Endometrial microvascular endothelial cells (primary cell): ENCODE data around the gene ANK2. TPM values are rescaled to one million over a fixed set of nuclear protein-coding genes. Genes with fewer than 3 reads are reported as not detected.

Experiments used
- in situ Hi-C: cut with HindIII; loops from 2 replicates; pipeline ENCODE4 v1.10.0; 2017; ENCODE audit warnings: low sequenced_read_pairs, low pct_unique_long_range_greater_than_20kb; ENCODE audit errors: inconsistent ontology term
- total RNA-seq: library from RNA; depleted of rRNA; stranded (reverse); fragments of >200 nt; gene quantifications from one replicate; pipeline ENCODE4 v1.2.3, GENCODE V29; 2015; ENCODE audit errors: inconsistent ontology term

ANK2 gene
- total RNA-seq, result 0.09 TPM

- in situ Hi-C loops, result no loop called here
These were observed at the start of gene ANK2 for GRCh38 chr4:113049421-113050370. TSS of gene ANK2 (plus strand) at chr4:113049653. CDS start at chr4:113049729, 76 bp downstream.

- in situ Hi-C loops, result no loop called here
These were observed 45.6 kb upstream of the ANK2 start for GRCh38 chr4:113003841-113004240.

- in situ Hi-C loops, result no loop called here
These were observed 44.8 kb upstream of the ANK2 start for GRCh38 chr4:113004655-113005054.

- in situ Hi-C loops, result no loop called here
These were observed 42.8 kb upstream of the ANK2 start for GRCh38 chr4:113006632-113007031.

- in situ Hi-C loops, result no loop called here
These were observed 42.3 kb upstream of the ANK2 start for GRCh38 chr4:113007151-113007550.

GRCh38 chr4:113008135-113008534, 41.3 kb upstream of the ANK2 start:
- in situ Hi-C loops, result no loop called here

- in situ Hi-C loops, result no loop called here
These were observed 40.7 kb upstream of the ANK2 start for GRCh38 chr4:113008716-113009115.

- in situ Hi-C loops, result no loop called here
These were observed 40.0 kb upstream of the ANK2 start for GRCh38 chr4:113009461-113009860.

GRCh38 chr4:113012122-113012725, 37.2 kb upstream of the ANK2 start:
- in situ Hi-C loops, result no loop called here

GRCh38 chr4:113012786-113013185, 36.7 kb upstream of the ANK2 start:
- in situ Hi-C loops, result no loop called here

- in situ Hi-C loops, result no loop called here
These were observed 35.7 kb upstream of the ANK2 start for GRCh38 chr4:113013751-113014150.

- in situ Hi-C loops, result no loop called here
These were observed 33.1 kb upstream of the ANK2 start for GRCh38 chr4:113016377-113016776.

- in situ Hi-C loops, result no loop called here
These were observed 28.5 kb upstream of the ANK2 start for GRCh38 chr4:113020966-113021365.

- in situ Hi-C loops, result no loop called here
These were observed 25.1 kb upstream of the ANK2 start for GRCh38 chr4:113024388-113024787.

- in situ Hi-C loops, result no loop called here
These were observed 24.0 kb upstream of the ANK2 start for GRCh38 chr4:113025416-113025815.

GRCh38 chr4:113026556-113026955, 22.9 kb upstream of the ANK2 start:
- in situ Hi-C loops, result no loop called here

GRCh38 chr4:113028074-113028473, 21.4 kb upstream of the ANK2 start:
- in situ Hi-C loops, result no loop called here

- in situ Hi-C loops, result no loop called here
These were observed 18.2 kb upstream of the ANK2 start for GRCh38 chr4:113031212-113031611.

- in situ Hi-C loops, result no loop called here
These were observed 8.7 kb upstream of the ANK2 start for GRCh38 chr4:113040793-113041192.

GRCh38 chr4:113042502-113042901, 7.0 kb upstream of the ANK2 start:
- in situ Hi-C loops, result no loop called here
